Fibroblast of peridontal ligament (primary cell): Measurements from ENCODE around the gene PPP4R2.
"Not testable (repeated sequence)": the region's sequence is repeated elsewhere in the genome, so short reads cannot be mapped to it uniquely, and the experiment has no call there.

Experiments
- DNase-seq: peaks from one replicate; pipeline ENCODE4 v3.0.0-alpha.2; 2010; ENCODE audit errors: extremely low read depth

The PPP4R2 gene

GRCh38 chr3:72977060-72977808, 19.4 kb upstream of the PPP4R2 start:
- DNase-seq, result peak; percentile 57

GRCh38 chr3:72982609-72983366, 13.8 kb upstream of the PPP4R2 start:
- DNase-seq, result no peak

- DNase-seq, result no peak
These were observed 11.0 kb upstream of the PPP4R2 start for GRCh38 chr3:72985576-72985975.

GRCh38 chr3:72990701-72991395, 5.8 kb upstream of the PPP4R2 start:
- DNase-seq, result no peak

GRCh38 chr3:72991522-72991921, 5.1 kb upstream of the PPP4R2 start:
- DNase-seq, result no peak

- DNase-seq, result no peak
These were observed 3.2 kb upstream of the PPP4R2 start for GRCh38 chr3:72993391-72993790.

- DNase-seq, result no peak
These were observed 1.3 kb upstream of the PPP4R2 start for GRCh38 chr3:72995337-72995736.

- DNase-seq, result no peak
These were observed 514 bp upstream of the PPP4R2 start for GRCh38 chr3:72996121-72996472.

- peak; percentile 76 for DNase-seq
These were observed 880 bp downstream of the PPP4R2 start for GRCh38 chr3:72997421-72997961.

GRCh38 chr3:72998466-72998865, 1.9 kb downstream of the PPP4R2 start:
- DNase-seq, result peak; percentile 24

GRCh38 chr3:72999951-73000350, 3.3 kb downstream of the PPP4R2 start:
- DNase-seq, result no peak

- not testable (repeated sequence) for DNase-seq
These were observed 6.4 kb downstream of the PPP4R2 start for GRCh38 chr3:73003050-73003449.

GRCh38 chr3:73004316-73004715, 7.7 kb downstream of the PPP4R2 start:
- DNase-seq, result no peak

GRCh38 chr3:73007992-73008712, 11.5 kb downstream of the PPP4R2 start:
- DNase-seq, result no peak

GRCh38 chr3:73009008-73009407, 12.4 kb downstream of the PPP4R2 start:
- no peak for DNase-seq

- DNase-seq, result no peak
These were observed 13.1 kb downstream of the PPP4R2 start for GRCh38 chr3:73009750-73010149.

GRCh38 chr3:73010158-73010557, 13.5 kb downstream of the PPP4R2 start:
- no peak for DNase-seq

GRCh38 chr3:73018298-73018697, 21.7 kb downstream of the PPP4R2 start:
- no peak for DNase-seq

- DNase-seq, result no peak
These were observed 22.3 kb downstream of the PPP4R2 start for GRCh38 chr3:73018790-73019441.

GRCh38 chr3:73021301-73021835, 24.8 kb downstream of the PPP4R2 start:
- DNase-seq, result no peak

GRCh38 chr3:73024836-73025235, 28.2 kb downstream of the PPP4R2 start:
- no peak for DNase-seq
